HepG2 (cell line): ENCODE results near the gene INTS15. TPM values are rescaled to one million over a fixed set of nuclear protein-coding genes. Genes with fewer than 3 reads are reported as not detected.

Experiments used
- ATAC-seq: fragments of 200-7000 bp; cut with Tn5 transposase; 3 replicates; pipeline ENCODE4 v1.9.1; 2020; ENCODE audit warnings: mild to moderate bottlenecking, moderate library complexity
- BruUV-seq: library from RNA; stranded (reverse); fragments of 400-500 nt; replicated peaks from 2 replicates; lab custom pipeline; 2021; lab: Mats Ljungman, UMichigan
- CTCF ChIA-PET: fragments of 300-600 bp; formaldehyde crosslinking; extraction: SDS; loops from one replicate; lab custom pipeline; 2021; ENCODE audit warnings: low total read pairs, inconsistent platforms, low intra/inter-chr PET ratio; lab: Yijun Ruan, JAX
- POLR2A ChIA-PET: fragments of 350-600 bp; sonication (Branson Sonifier 250); formaldehyde crosslinking; loops from one replicate; lab custom pipeline; 2020; ENCODE audit warnings: antibody characterized with exemption, inconsistent platforms; lab: Yijun Ruan, JAX
- DNase-seq: peaks from one replicate; pipeline ENCODE4 v3.0.0-alpha.2; 2015; ENCODE audit warnings: low spot score
- FAIRE-seq: peaks from 3 replicates; lab custom pipeline; 2011; peaks lifted over from hg19 to GRCh38; lab: Jason Lieb, UNC
- H2AFZ ChIP-seq: one replicate; pipeline ENCODE4 v1.6.1; 2011; ENCODE audit warnings: low read length, inconsistent platforms
- H3K27ac ChIP-seq: fragments of 300-600 bp; 3 replicates; pipeline ENCODE4 v1.8.0; 2011; ENCODE audit warnings: mixed run types, mild to moderate bottlenecking, mixed read lengths, low read length, inconsistent platforms; ENCODE audit not compliant: insufficient read depth; ENCODE audit errors: extremely low read length
- H3K27me3 ChIP-seq, 2 experiments: fragments of 200-600 bp in 1 of 2; 2 replicates in 1 of 2; 3 replicates in 1 of 2; pipeline versions ENCODE4 v1.6.0 to v1.8.0; 2011; ENCODE audit warnings: low read length in 2 of 2, mild to moderate bottlenecking in 2 of 2, moderate library complexity in 2 of 2, inconsistent platforms in 1 of 2; ENCODE audit not compliant: insufficient read depth in 2 of 2, control insufficient read depth in 1 of 2
- H3K36me3 ChIP-seq, 2 experiments: fragments of 200-600 bp in 1 of 2; replicated peaks in 1 of 2; 2 replicates in 1 of 2; 3 replicates in 1 of 2; pipeline versions ENCODE4 v1.5.1 to v1.8.0; 2011; ENCODE audit warnings: low read length in 2 of 2, inconsistent platforms in 1 of 2; ENCODE audit not compliant: insufficient read depth in 2 of 2, control insufficient read depth in 1 of 2
- H3K4me1 ChIP-seq: 2 replicates; pipeline ENCODE4 v1.5.1; 2012; ENCODE audit warnings: low read length, inconsistent platforms; ENCODE audit not compliant: insufficient read depth
- H3K4me2 ChIP-seq: 2 replicates; pipeline ENCODE4 v1.6.0; 2011; ENCODE audit warnings: low read depth, low read length, inconsistent platforms
- H3K4me3 ChIP-seq, 3 experiments: fragments of 200-600 bp in 1 of 3; sonication (generic), shearing (Covaris generic) in 1 of 3; replicated peaks in 1 of 3; 2 replicates each; pipeline ENCODE4 v1.5.1; 2011 to 2016; ENCODE audit warnings: low read length in 3 of 3, inconsistent platforms in 2 of 3, low read depth in 2 of 3, mild to moderate bottlenecking in 2 of 3, control low read depth in 1 of 3, mixed read lengths in 1 of 3; ENCODE audit not compliant: insufficient read depth in 1 of 3
- H3K79me2 ChIP-seq: one replicate; pipeline ENCODE4 v1.6.1; 2011; ENCODE audit warnings: low read length, inconsistent platforms; ENCODE audit not compliant: insufficient read depth
- H3K9ac ChIP-seq: 2 replicates; pipeline ENCODE4 v1.6.0; 2011; ENCODE audit warnings: mild to moderate bottlenecking, low read depth, low read length, inconsistent platforms; ENCODE audit not compliant: insufficient read depth
- H3K9me3 ChIP-seq: 2 replicates; pipeline ENCODE4 v1.5.1; 2012; ENCODE audit warnings: mild to moderate bottlenecking, low read length
- H4K20me1 ChIP-seq: 2 replicates; pipeline ENCODE4 v1.6.0; 2011; ENCODE audit warnings: inconsistent platforms, mild to moderate bottlenecking, low read length, moderate library complexity; ENCODE audit not compliant: insufficient read depth
- ASH2L ChIP-seq: fragments of 300-600, 200-600 bp; sonication (generic); IDR thresholded peaks from 2 replicates; pipeline ENCODE4 v1.7.0; 2017; ENCODE audit warnings: low read depth, mild to moderate bottlenecking, moderate library complexity, mixed read lengths, low read length; ENCODE audit not compliant: insufficient read length
- CBX2 ChIP-seq, 2 experiments: fragments of 200-600 bp in 1 of 2; sonication (generic); formaldehyde crosslinking in 1 of 2; IDR thresholded peaks; 2 replicates each; pipeline versions ENCODE4 v1.7.0 to v1.8.1; 2018 to 2022; ENCODE audit warnings: low read depth in 2 of 2, low read length in 1 of 2, mild to moderate bottlenecking in 1 of 2, missing genetic modification reagents in 1 of 2
- RBM39 ChIP-seq: fragments of 200-400 bp; formaldehyde crosslinking; IDR thresholded peaks from one replicate; pipeline ENCODE4 v1.6.1; 2018; ENCODE audit warnings: antibody characterized with exemption, mild to moderate bottlenecking, low read depth, low read length; ENCODE audit not compliant: poor library complexity, severe bottlenecking
- RFXANK ChIP-seq: IDR thresholded peaks from 2 replicates; pipeline ENCODE4 v1.6.1; 2016
- SMAD1 ChIP-seq: sonication (generic); formaldehyde crosslinking; IDR thresholded peaks from 2 replicates; pipeline ENCODE4 v1.4.0; 2020; ENCODE audit warnings: missing genetic modification reagents, low read depth, mild to moderate bottlenecking, borderline replicate concordance
- TCF7 ChIP-seq: sonication (generic); IDR thresholded peaks from 2 replicates; pipeline ENCODE4 v1.6.1; 2016; ENCODE audit warnings: antibody characterized with exemption, low read depth
- ZNF101 ChIP-seq: sonication (generic); formaldehyde crosslinking; IDR thresholded peaks from 2 replicates; pipeline ENCODE4 v1.4.0; 2020; ENCODE audit warnings: mild to moderate bottlenecking, low read depth, missing genetic modification reagents, borderline replicate concordance
- ZNF138 ChIP-seq: sonication (generic); formaldehyde crosslinking; IDR thresholded peaks from 2 replicates; pipeline ENCODE4 v1.5.0; 2020; ENCODE audit warnings: mild to moderate bottlenecking, low read depth, missing genetic modification reagents
- ZNF564 ChIP-seq: sonication (generic); formaldehyde crosslinking; IDR thresholded peaks from 2 replicates; pipeline ENCODE4 v1.8.1; 2023; ENCODE audit warnings: mild to moderate bottlenecking, missing genetic modification reagents
- ZNF678 ChIP-seq: sonication (generic); formaldehyde crosslinking; IDR thresholded peaks from 2 replicates; pipeline ENCODE4 v1.4.0; 2020; ENCODE audit warnings: mild to moderate bottlenecking, missing genetic modification reagents
- ZNF83 ChIP-seq: sonication (generic); formaldehyde crosslinking; IDR thresholded peaks from 2 replicates; pipeline ENCODE4 v1.4.0; 2020; ENCODE audit warnings: missing genetic modification reagents, mild to moderate bottlenecking, borderline replicate concordance
- ZSCAN31 ChIP-seq: sonication (generic); formaldehyde crosslinking; IDR thresholded peaks from 2 replicates; pipeline ENCODE4 v1.5.0; 2020; ENCODE audit warnings: low read depth, mild to moderate bottlenecking, missing genetic modification reagents
- WGBS: methylation state at CpG from one replicate; pipeline ENCODE4 v1.1.6; 2017; ENCODE audit warnings: low lambda C conversion rate; 5-methylcytosine and 5-hydroxymethylcytosine counted together
- in situ Hi-C: cut with HindIII; loops from 2 replicates; pipeline ENCODE4 v1.10.0; 2017; ENCODE audit warnings: low pct_unique_long_range_greater_than_20kb; ENCODE audit not compliant: extremely low pct_ligation_motif_present
- intact Hi-C: fragments of 100-400 bp; cut with micrococcal nuclease; formaldehyde crosslinking; loops from one replicate; pipeline ENCODE4 v1.10.0; 2022; ENCODE audit not compliant: unreplicated experiment
- polyA plus RNA-seq, 8 experiments: library from polyadenylated mRNA; depleted of rRNA in 3 of 8; stranded (reverse) in 7 of 8; unstranded in 1 of 8; fragments of >200 nt; fragmentation: Illumina TruSeq in 4 of 8; extraction: Trizol in 4 of 8; gene quantifications; 2 replicates each; pipeline versions ENCODE4 v1.2.1 to v1.2.3, GENCODE V29; 2011 to 2016; ENCODE audit warnings: low read depth in 4 of 8, missing spikeins in 1 of 8, mixed read lengths in 1 of 8; ENCODE audit not compliant: insufficient read depth in 1 of 8
- total RNA-seq, 5 experiments: library from RNA; depleted of rRNA; stranded (reverse); fragments of >200 nt; fragmentation: Illumina TruSeq; extraction: Trizol; gene quantifications; 2 replicates each; pipeline ENCODE4 v1.2.3, GENCODE V29; 2016; ENCODE audit warnings: low read depth in 1 of 5
- TF ChIP-seq, protein P1 (sequence below): sonication (generic); formaldehyde crosslinking; IDR thresholded peaks from 2 replicates; pipeline ENCODE4 v1.8.1; 2023; ENCODE audit warnings: missing genetic modification reagents, mild to moderate bottlenecking, borderline replicate concordance
- TF ChIP-seq, protein P2 (sequence below): sonication (generic); formaldehyde crosslinking; IDR thresholded peaks from 2 replicates; pipeline ENCODE4 v1.4.0; 2020; ENCODE audit warnings: missing genetic modification reagents, borderline replicate concordance
- TF ChIP-seq, protein P3 (sequence below): sonication (generic); formaldehyde crosslinking; IDR thresholded peaks from 2 replicates; pipeline ENCODE4 v1.4.0; 2020; ENCODE audit warnings: missing genetic modification reagents
- TF ChIP-seq, protein P4 (sequence below): sonication (generic); formaldehyde crosslinking; IDR thresholded peaks from 2 replicates; pipeline ENCODE4 v1.9.0; 2021; ENCODE audit warnings: missing genetic modification reagents, borderline replicate concordance

Gene INTS15
- total and polyA plus RNA-seq, 2 of the 13 experiments (the other 11 are each of a cell fraction or from before 2014, with no cell fraction given) = 16.3 to 25.7 TPM

DNA sequence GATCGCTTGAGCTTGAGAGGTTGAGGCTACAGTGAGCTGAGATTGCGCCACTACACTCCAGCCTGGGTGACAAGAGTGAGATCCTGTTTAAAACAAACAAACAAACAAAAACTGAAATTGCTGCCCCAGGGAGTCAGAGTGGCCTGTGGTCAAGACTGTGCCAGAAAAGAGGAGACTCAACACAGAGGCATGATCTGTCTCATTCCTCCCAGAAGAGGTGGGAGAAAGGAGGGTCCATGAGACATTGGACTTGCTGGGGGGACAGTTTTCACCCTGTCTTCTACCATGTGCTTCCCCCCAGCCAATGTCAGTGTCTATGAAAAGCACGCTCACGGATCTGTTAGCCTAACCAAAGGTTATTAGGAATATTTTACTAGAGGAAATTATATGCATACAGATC, 28.8 kb downstream of the INTS15 start:
- in situ Hi-C loops = no loop called here

DNA sequence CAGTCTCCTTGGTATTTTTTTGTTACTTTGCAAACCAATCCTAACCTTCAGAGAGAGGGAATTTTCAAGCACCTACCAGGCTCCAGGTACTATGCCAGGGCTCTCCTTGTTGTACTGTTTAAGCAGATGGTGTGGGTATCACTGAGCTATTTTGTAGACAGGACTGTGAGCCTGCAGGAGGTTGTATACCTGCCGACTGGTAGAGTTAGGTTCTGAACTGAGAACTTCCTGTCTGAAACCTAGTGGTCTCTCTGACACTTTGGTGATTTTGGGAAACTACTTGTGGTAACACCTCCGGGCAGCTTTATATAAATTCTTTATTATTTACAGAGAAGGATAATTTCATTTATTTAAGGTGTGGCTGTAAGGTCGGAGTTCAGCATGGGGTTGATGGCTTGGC, 30.1 kb downstream of the INTS15 start:
- Histone ChIP-seq H3K4me2 (no peak overlapping the region), H3K9me3 (no peaks in the 10 kb centered on the region), H3K4me3 (no peak overlapping the region), H2AFZ (no peak overlapping the region), H3K36me3 (peaks cover 3 to 8% of the 10 kb centered on the region in 2 experiments; a peak in 4 of 5 replicates), H3K9ac (no peak overlapping the region), H3K27me3 (no peaks in the 10 kb centered on the region; a peak in 1 of 5 replicates), H3K4me1 (peaks cover 9% of the 10 kb centered on the region), H4K20me1 (no peaks in the 10 kb centered on the region), H3K79me2 (no peaks in the 10 kb centered on the region), H3K27ac (no peak overlapping the region)
- no peak for FAIRE-seq
- ChIA-PET POLR2A (no interaction called here), CTCF (no interaction called here)
- no peak for DNase-seq
- 100% methylated on average over 3 of the region's 3 CpGs for WGBS
- intact Hi-C loops = no loop called here
- in situ Hi-C loops = no loop called here
- no TSS peak for BruUV-seq
- ATAC-seq = no peak
- TF ChIP-seq ZNF138 (CRISPR knock-in tag) (no peak), ZNF678 (no peak), ZSCAN31 (CRISPR knock-in tag) (no peak), RFXANK (CRISPR knock-in tag) (no peak), TCF7 (no peak), CBX2 (IDR thresholded peaks at IDR 0.05; ENCODE audit: low read depth, low read length) (no peak), CBX2 (CRISPR knock-in tag; IDR thresholded peaks at IDR 0.05; ENCODE audit: low read depth) (no peak)
- TF ChIP-seq, protein P1, sequence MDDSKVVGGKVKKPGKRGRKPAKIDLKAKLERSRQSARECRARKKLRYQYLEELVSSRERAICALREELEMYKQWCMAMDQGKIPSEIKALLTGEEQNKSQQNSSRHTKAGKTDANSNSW (CRISPR knock-in tag) = no peak
- TF ChIP-seq, protein P2, sequence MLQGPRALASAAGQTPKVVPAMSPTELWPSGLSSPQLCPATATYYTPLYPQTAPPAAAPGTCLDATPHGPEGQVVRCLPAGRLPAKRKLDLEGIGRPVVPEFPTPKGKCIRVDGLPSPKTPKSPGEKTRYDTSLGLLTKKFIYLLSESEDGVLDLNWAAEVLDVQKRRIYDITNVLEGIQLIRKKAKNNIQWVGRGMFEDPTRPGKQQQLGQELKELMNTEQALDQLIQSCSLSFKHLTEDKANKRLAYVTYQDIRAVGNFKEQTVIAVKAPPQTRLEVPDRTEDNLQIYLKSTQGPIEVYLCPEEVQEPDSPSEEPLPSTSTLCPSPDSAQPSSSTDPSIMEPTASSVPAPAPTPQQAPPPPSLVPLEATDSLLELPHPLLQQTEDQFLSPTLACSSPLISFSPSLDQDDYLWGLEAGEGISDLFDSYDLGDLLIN (CRISPR knock-in tag) = no peak
- TF ChIP-seq, protein P3, sequence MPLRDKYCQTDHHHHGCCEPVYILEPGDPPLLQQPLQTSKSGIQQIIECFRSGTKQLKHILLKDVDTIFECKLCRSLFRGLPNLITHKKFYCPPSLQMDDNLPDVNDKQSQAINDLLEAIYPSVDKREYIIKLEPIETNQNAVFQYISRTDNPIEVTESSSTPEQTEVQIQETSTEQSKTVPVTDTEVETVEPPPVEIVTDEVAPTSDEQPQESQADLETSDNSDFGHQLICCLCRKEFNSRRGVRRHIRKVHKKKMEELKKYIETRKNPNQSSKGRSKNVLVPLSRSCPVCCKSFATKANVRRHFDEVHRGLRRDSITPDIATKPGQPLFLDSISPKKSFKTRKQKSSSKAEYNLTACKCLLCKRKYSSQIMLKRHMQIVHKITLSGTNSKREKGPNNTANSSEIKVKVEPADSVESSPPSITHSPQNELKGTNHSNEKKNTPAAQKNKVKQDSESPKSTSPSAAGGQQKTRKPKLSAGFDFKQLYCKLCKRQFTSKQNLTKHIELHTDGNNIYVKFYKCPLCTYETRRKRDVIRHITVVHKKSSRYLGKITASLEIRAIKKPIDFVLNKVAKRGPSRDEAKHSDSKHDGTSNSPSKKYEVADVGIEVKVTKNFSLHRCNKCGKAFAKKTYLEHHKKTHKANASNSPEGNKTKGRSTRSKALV (CRISPR knock-in tag) = no peak
- TF ChIP-seq, protein P4, sequence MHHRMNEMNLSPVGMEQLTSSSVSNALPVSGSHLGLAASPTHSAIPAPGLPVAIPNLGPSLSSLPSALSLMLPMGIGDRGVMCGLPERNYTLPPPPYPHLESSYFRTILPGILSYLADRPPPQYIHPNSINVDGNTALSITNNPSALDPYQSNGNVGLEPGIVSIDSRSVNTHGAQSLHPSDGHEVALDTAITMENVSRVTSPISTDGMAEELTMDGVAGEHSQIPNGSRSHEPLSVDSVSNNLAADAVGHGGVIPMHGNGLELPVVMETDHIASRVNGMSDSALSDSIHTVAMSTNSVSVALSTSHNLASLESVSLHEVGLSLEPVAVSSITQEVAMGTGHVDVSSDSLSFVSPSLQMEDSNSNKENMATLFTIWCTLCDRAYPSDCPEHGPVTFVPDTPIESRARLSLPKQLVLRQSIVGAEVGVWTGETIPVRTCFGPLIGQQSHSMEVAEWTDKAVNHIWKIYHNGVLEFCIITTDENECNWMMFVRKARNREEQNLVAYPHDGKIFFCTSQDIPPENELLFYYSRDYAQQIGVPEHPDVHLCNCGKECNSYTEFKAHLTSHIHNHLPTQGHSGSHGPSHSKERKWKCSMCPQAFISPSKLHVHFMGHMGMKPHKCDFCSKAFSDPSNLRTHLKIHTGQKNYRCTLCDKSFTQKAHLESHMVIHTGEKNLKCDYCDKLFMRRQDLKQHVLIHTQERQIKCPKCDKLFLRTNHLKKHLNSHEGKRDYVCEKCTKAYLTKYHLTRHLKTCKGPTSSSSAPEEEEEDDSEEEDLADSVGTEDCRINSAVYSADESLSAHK = no peak

More for the DNA sequence above, 28.8 kb downstream of the INTS15 start:
- H3K4me1 ChIP-seq = peaks cover 21% of the 10 kb centered on the region
- no peak for FAIRE-seq
- no TSS peak for BruUV-seq
- WGBS = 87% methylated on average over 4 of the region's 4 CpGs
- no peaks in the 10 kb centered on the region for H3K9me3 ChIP-seq
- intact Hi-C loops = no loop called here
- H3K9ac ChIP-seq = no peak overlapping the region
- no peak overlapping the region for H3K27ac ChIP-seq
- peaks cover 3 to 8% of the 10 kb centered on the region in 2 experiments; a peak in 3 of 5 replicates for H3K36me3 ChIP-seq
- H4K20me1 ChIP-seq = no peaks in the 10 kb centered on the region
- no peak overlapping the region for H2AFZ ChIP-seq
- H3K4me3 ChIP-seq = no peak overlapping the region
- DNase-seq = no peak
- ChIA-PET POLR2A (no interaction called here), CTCF (no interaction called here)
- H3K4me2 ChIP-seq = no peak overlapping the region
- no peak for TF ChIP-seq ZNF101
- no peak for TF ChIP-seq SMAD1 (CRISPR knock-in tag)
- TF ChIP-seq ZNF564 (CRISPR knock-in tag) = no peak
- no peak for TF ChIP-seq ZNF83
- no peak for TF ChIP-seq RBM39
- TF ChIP-seq ASH2L = no peak
- ATAC-seq = no peak
- no peaks in the 10 kb centered on the region for H3K79me2 ChIP-seq
- no peaks in the 10 kb centered on the region; a peak in 2 of 5 replicates for H3K27me3 ChIP-seq
